ENCODE measurements around the gene TEX48. TPM values are rescaled to one million over a fixed set of nuclear protein-coding genes. Genes with fewer than 3 reads are reported as not detected.

The TEX48 gene
- total and polyA plus RNA-seq, 2 experiments from 2014 or later = not detected

DNA sequence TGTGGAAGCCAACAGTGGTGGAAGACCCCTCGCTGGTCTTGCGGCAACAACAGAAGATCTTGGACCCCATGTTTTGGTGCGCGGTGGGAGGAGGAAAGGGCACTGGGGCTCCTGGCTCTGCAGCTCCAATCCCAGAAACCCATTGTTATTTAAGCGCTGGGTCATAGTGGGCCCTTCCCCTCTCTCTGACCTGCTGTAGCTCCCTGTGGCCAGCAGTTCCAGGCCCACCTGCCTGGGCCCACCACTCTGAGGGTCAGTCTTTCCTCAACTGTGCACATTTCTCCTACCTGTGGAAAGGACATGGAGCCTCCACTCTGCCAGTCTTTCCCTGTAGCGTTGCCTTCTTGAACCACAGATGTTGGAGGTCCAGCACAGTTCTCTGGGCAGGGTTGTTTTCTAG is 24.3 kb downstream of the TEX48 start, which contains the start of gene TEX53 (continued):
- TF ChIP-seq EZH2 (IDR thresholded peaks at IDR 0.05; ENCODE audit: low read depth, unreplicated experiment) (no peak), CREB1 (CRISPR knock-in tag; IDR thresholded peaks at IDR 0.05; ENCODE audit: low read depth) (no peak), ZNF331 (CRISPR knock-in tag; IDR thresholded peaks at IDR 0.05; ENCODE audit: low read depth) (no peak), POLR2AphosphoS5 (IDR thresholded peaks at IDR 0.05; ENCODE audit: low read depth) (no peak)
- TF ChIP-seq, protein P1, sequence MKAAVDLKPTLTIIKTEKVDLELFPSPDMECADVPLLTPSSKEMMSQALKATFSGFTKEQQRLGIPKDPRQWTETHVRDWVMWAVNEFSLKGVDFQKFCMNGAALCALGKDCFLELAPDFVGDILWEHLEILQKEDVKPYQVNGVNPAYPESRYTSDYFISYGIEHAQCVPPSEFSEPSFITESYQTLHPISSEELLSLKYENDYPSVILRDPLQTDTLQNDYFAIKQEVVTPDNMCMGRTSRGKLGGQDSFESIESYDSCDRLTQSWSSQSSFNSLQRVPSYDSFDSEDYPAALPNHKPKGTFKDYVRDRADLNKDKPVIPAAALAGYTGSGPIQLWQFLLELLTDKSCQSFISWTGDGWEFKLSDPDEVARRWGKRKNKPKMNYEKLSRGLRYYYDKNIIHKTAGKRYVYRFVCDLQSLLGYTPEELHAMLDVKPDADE (IDR thresholded peaks at IDR 0.05) = no peak
- TF ChIP-seq, protein P2, sequence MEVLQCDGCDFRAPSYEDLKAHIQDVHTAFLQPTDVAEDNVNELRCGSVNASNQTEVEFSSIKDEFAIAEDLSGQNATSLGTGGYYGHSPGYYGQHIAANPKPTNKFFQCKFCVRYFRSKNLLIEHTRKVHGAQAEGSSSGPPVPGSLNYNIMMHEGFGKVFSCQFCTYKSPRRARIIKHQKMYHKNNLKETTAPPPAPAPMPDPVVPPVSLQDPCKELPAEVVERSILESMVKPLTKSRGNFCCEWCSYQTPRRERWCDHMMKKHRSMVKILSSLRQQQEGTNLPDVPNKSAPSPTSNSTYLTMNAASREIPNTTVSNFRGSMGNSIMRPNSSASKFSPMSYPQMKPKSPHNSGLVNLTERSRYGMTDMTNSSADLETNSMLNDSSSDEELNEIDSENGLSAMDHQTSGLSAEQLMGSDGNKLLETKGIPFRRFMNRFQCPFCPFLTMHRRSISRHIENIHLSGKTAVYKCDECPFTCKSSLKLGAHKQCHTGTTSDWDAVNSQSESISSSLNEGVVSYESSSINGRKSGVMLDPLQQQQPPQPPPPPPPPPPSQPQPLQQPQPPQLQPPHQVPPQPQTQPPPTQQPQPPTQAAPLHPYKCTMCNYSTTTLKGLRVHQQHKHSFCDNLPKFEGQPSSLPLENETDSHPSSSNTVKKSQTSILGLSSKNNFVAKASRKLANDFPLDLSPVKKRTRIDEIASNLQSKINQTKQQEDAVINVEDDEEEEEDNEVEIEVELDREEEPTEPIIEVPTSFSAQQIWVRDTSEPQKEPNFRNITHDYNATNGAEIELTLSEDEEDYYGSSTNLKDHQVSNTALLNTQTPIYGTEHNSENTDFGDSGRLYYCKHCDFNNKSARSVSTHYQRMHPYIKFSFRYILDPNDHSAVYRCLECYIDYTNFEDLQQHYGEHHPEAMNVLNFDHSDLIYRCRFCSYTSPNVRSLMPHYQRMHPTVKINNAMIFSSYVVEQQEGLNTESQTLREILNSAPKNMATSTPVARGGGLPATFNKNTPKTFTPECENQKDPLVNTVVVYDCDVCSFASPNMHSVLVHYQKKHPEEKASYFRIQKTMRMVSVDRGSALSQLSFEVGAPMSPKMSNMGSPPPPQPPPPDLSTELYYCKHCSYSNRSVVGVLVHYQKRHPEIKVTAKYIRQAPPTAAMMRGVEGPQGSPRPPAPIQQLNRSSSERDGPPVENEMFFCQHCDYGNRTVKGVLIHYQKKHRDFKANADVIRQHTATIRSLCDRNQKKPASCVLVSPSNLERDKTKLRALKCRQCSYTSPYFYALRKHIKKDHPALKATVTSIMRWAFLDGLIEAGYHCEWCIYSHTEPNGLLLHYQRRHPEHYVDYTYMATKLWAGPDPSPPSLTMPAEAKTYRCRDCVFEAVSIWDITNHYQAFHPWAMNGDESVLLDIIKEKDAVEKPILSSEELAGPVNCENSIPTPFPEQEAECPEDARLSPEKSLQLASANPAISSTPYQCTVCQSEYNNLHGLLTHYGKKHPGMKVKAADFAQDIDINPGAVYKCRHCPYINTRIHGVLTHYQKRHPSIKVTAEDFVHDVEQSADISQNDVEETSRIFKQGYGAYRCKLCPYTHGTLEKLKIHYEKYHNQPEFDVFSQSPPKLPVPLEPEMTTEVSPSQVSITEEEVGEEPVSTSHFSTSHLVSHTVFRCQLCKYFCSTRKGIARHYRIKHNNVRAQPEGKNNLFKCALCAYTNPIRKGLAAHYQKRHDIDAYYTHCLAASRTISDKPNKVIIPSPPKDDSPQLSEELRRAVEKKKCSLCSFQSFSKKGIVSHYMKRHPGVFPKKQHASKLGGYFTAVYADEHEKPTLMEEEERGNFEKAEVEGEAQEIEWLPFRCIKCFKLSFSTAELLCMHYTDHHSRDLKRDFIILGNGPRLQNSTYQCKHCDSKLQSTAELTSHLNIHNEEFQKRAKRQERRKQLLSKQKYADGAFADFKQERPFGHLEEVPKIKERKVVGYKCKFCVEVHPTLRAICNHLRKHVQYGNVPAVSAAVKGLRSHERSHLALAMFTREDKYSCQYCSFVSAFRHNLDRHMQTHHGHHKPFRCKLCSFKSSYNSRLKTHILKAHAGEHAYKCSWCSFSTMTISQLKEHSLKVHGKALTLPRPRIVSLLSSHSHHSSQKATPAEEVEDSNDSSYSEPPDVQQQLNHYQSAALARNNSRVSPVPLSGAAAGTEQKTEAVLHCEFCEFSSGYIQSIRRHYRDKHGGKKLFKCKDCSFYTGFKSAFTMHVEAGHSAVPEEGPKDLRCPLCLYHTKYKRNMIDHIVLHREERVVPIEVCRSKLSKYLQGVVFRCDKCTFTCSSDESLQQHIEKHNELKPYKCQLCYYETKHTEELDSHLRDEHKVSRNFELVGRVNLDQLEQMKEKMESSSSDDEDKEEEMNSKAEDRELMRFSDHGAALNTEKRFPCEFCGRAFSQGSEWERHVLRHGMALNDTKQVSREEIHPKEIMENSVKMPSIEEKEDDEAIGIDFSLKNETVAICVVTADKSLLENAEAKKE (CRISPR knock-in tag; IDR thresholded peaks at IDR 0.05) = no peak

DNA sequence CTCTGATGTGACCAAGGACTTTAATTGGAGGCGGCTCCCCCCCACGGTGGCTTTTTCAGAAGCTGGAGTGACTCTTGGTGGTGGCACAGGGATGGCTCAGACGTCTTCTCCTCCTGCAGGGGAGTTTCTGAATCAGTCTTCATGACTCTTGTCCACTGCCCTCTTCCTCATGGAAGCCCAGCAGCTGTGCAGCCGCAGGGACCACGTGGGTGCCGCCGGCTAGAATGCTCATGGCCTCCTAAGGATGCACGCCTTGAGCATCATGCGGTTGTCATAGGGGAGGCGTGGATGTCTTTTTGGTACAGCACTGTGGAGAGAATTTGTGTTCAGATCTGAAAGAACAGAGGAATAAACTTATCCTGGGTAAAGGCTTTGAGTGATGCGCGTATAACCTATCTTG is 25.7 kb downstream of the TEX48 start:
- H3K9me2 ChIP-seq (ENCODE audit: insufficient read depth) = no peaks in the 10 kb centered on the region
- no peaks in the 10 kb centered on the region; the same call in 1 of the 2 replicates for H4K20me1 ChIP-seq (replicated peaks; ENCODE audit: insufficient read depth)
- DNase-seq (ENCODE audit: low spot score) (no peak), ATAC-seq (no peak)
- H3K4me3 ChIP-seq = no peak overlapping the region
- Mint-ChIP-seq H3K4me1 (peaks cover 12% of the 10 kb centered on the region), H3K27ac (no peak overlapping the region), H3K4me3 (no peak overlapping the region), H3K27me3 (ENCODE audit: insufficient read depth, low read depth, poor library complexity) (peaks cover 4% of the 10 kb centered on the region), H3K9me3 (no peaks in the 10 kb centered on the region), H3K36me3 (ENCODE audit: low read depth) (no peaks in the 10 kb centered on the region; the same call in 2 of the 3 replicates)
- no peak overlapping the region for H3K4me2 ChIP-seq
- no peak overlapping the region for H2AFZ ChIP-seq
- no peaks in the 10 kb centered on the region for H3K36me3 ChIP-seq (ENCODE audit: insufficient read depth)
- H3K79me2 ChIP-seq (replicated peaks; ENCODE audit: insufficient read depth) = no peaks in the 10 kb centered on the region
- H3F3A ChIP-seq (replicated peaks; ENCODE audit: low read depth) = no peaks in the 10 kb centered on the region
- H3K27me3 ChIP-seq (ENCODE audit: insufficient read depth) = no peaks in the 10 kb centered on the region
- H3K4me1 ChIP-seq (ENCODE audit: insufficient read depth) = peaks cover 4% of the 10 kb centered on the region; the same call in 1 of the 2 replicates
- no peak overlapping the region for H3K27ac ChIP-seq (ENCODE audit: low read depth)
- no peak for TF ChIP-seq CREB1 (CRISPR knock-in tag; IDR thresholded peaks at IDR 0.05; ENCODE audit: low read depth)
- TF ChIP-seq STAT1 (IDR thresholded peaks at IDR 0.05; ENCODE audit: unreplicated experiment) = no peak
- no peak for TF ChIP-seq EZH2 (IDR thresholded peaks at IDR 0.05; ENCODE audit: low read depth, unreplicated experiment)
- no peak for TF ChIP-seq JUNB (IDR thresholded peaks at IDR 0.05; ENCODE audit: unreplicated experiment)
- TF ChIP-seq POLR2AphosphoS5 (IDR thresholded peaks at IDR 0.05; ENCODE audit: low read depth) = no peak
- TF ChIP-seq, protein P3, sequence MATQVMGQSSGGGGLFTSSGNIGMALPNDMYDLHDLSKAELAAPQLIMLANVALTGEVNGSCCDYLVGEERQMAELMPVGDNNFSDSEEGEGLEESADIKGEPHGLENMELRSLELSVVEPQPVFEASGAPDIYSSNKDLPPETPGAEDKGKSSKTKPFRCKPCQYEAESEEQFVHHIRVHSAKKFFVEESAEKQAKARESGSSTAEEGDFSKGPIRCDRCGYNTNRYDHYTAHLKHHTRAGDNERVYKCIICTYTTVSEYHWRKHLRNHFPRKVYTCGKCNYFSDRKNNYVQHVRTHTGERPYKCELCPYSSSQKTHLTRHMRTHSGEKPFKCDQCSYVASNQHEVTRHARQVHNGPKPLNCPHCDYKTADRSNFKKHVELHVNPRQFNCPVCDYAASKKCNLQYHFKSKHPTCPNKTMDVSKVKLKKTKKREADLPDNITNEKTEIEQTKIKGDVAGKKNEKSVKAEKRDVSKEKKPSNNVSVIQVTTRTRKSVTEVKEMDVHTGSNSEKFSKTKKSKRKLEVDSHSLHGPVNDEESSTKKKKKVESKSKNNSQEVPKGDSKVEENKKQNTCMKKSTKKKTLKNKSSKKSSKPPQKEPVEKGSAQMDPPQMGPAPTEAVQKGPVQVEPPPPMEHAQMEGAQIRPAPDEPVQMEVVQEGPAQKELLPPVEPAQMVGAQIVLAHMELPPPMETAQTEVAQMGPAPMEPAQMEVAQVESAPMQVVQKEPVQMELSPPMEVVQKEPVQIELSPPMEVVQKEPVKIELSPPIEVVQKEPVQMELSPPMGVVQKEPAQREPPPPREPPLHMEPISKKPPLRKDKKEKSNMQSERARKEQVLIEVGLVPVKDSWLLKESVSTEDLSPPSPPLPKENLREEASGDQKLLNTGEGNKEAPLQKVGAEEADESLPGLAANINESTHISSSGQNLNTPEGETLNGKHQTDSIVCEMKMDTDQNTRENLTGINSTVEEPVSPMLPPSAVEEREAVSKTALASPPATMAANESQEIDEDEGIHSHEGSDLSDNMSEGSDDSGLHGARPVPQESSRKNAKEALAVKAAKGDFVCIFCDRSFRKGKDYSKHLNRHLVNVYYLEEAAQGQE (IDR thresholded peaks at IDR 0.05; ENCODE audit: unreplicated experiment) = no peak
